ENCODE measurements around the gene SIDT1. TPM values are rescaled to one million over a fixed set of nuclear protein-coding genes. Genes with fewer than 3 reads are reported as not detected.
A peak's percentile ranks its signal among the peaks of the same experiment; 100 is the strongest.

SIDT1 gene
- total RNA-seq, 1 experiment from 2014 or later: 0.22 TPM

DNA sequence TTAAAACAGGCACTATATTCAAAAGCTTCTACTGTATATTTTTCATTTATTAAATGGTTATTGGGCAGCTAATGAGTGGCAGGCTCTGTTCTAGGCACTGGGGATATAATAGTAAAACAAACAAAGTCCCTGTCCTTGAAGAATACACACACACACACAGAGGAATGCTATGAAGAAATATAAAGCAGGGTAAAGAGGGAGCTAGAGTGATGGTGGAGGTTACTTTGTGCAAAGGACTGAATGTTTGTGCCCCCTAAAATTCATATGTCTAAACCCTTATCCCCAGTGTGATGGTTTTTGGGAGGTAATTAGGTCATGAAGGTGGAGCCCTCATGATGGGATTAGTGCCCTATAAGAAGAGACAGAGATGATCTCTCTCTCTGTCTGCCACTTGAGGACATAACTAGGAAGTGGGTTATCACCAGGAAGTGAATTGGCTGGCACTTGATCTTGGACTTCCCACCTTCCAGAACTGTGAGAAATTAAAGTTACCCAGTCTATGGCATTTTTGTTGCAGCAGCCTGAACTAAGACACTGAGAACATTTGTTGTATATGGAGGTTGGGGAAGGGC is 132.3 kb downstream of the SIDT1 start (continued):
- TF ChIP-seq, protein P1, sequence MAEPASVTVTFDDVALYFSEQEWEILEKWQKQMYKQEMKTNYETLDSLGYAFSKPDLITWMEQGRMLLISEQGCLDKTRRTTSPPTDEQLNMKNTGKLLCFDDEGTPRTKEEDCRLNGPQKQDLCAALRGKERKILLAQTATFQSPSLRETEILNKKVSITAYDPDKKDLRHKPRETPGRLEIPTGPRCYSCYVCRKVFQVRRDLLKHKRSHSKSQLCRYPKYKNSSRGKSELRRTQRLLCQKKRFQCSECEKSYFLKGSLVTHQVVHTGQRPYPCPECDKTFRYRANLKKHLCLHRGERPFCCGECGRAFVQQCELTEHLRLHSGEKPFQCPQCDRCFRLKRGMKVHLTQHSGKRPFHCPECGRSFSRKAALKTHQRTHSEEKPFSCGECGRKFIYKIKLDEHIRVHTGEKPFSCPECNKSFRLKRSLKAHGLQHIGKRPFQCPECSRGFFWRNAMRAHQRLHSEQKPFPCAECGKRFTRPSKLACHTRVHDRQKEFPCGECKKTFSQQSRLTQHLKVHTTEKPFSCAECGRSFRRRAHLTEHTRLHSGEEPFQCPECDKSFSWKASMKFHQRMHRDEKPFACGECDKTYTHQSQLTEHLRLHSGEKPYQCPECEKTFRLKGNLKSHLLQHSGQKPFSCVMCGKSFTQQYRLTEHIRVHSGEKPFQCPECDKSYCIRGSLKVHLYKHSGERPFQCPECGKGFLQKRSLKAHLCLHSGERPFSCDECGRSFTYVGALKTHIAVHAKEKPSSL (CRISPR knock-in tag; conservative IDR thresholded peaks at IDR 0.05): no peak
- TF ChIP-seq NFE2L1 (CRISPR knock-in tag; IDR thresholded peaks at IDR 0.05) (no peak), ZNF232 (CRISPR knock-in tag; IDR thresholded peaks at IDR 0.05) (no peak)
- TF ChIP-seq, protein P2, sequence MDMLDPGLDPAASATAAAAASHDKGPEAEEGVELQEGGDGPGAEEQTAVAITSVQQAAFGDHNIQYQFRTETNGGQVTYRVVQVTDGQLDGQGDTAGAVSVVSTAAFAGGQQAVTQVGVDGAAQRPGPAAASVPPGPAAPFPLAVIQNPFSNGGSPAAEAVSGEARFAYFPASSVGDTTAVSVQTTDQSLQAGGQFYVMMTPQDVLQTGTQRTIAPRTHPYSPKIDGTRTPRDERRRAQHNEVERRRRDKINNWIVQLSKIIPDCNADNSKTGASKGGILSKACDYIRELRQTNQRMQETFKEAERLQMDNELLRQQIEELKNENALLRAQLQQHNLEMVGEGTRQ (CRISPR knock-in tag; IDR thresholded peaks at IDR 0.05): no peak

DNA sequence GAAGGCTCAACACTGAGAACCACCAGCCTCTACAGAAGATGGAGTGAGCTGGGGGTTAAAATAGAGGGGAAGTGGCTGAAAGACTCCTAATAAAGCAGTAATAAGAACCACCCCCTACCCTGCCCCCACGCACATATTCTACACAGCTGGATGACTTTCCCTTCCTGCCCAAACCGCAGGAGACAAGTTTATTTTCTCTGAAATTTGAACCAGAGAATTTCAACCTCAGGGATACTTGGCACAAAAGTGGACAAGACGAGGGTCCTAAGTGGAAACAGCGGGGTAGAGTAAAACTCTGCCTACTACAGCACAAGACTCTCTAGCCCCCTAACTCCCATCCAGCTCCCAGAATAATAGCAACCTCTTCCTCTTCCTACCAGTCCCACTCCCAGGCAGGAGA is 135.7 kb downstream of the SIDT1 start:
- ATAC-seq (peak; percentile 44; the same call in 1 of the 2 replicates), DNase-seq (ENCODE audit: low spot score) (no peak)
- no peaks in the 10 kb centered on the region for H3K9me3 Mint-ChIP-seq
- H3K27me3 Mint-ChIP-seq (ENCODE audit: low read depth): no peaks in the 10 kb centered on the region
- TF ChIP-seq RORB (CRISPR knock-in tag; IDR thresholded peaks at IDR 0.05): no peak
- TF ChIP-seq ZNF232 (CRISPR knock-in tag; IDR thresholded peaks at IDR 0.05): no peak
- no peak for TF ChIP-seq ETV6 (CRISPR knock-in tag; IDR thresholded peaks at IDR 0.05)
- TF ChIP-seq ZNF671 (CRISPR knock-in tag; IDR thresholded peaks at IDR 0.05): no peak
- no peak for TF ChIP-seq SOX15 (CRISPR knock-in tag; IDR thresholded peaks at IDR 0.05)
- TF ChIP-seq, protein P3, sequence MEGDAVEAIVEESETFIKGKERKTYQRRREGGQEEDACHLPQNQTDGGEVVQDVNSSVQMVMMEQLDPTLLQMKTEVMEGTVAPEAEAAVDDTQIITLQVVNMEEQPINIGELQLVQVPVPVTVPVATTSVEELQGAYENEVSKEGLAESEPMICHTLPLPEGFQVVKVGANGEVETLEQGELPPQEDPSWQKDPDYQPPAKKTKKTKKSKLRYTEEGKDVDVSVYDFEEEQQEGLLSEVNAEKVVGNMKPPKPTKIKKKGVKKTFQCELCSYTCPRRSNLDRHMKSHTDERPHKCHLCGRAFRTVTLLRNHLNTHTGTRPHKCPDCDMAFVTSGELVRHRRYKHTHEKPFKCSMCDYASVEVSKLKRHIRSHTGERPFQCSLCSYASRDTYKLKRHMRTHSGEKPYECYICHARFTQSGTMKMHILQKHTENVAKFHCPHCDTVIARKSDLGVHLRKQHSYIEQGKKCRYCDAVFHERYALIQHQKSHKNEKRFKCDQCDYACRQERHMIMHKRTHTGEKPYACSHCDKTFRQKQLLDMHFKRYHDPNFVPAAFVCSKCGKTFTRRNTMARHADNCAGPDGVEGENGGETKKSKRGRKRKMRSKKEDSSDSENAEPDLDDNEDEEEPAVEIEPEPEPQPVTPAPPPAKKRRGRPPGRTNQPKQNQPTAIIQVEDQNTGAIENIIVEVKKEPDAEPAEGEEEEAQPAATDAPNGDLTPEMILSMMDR (IDR thresholded peaks at IDR 0.05): no peak
- no peak for TF ChIP-seq CREB1 (CRISPR knock-in tag; IDR thresholded peaks at IDR 0.05)
- TF ChIP-seq SMAD4 (CRISPR knock-in tag; IDR thresholded peaks at IDR 0.05): no peak
- TF ChIP-seq EMX1 (CRISPR knock-in tag; IDR thresholded peaks at IDR 0.05): no peak
- no peak for TF ChIP-seq ZNF138 (CRISPR knock-in tag; conservative IDR thresholded peaks at IDR 0.05)
- TF ChIP-seq AR (CRISPR knock-in tag; IDR thresholded peaks at IDR 0.05): no peak
- no peak for TF ChIP-seq MXD4 (CRISPR knock-in tag; IDR thresholded peaks at IDR 0.05; ENCODE audit: borderline replicate concordance)
- no peak for TF ChIP-seq FOXK1 (CRISPR knock-in tag; IDR thresholded peaks at IDR 0.05)
- TF ChIP-seq, protein P4, sequence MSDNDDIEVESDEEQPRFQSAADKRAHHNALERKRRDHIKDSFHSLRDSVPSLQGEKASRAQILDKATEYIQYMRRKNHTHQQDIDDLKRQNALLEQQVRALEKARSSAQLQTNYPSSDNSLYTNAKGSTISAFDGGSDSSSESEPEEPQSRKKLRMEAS (CRISPR knock-in tag; IDR thresholded peaks at IDR 0.05): no peak
- no peak for TF ChIP-seq ELF4 (CRISPR knock-in tag; IDR thresholded peaks at IDR 0.05; ENCODE audit: low read depth)
- TF ChIP-seq ZNF121 (CRISPR knock-in tag; IDR thresholded peaks at IDR 0.05): no peak
- ChIA-PET CTCF (interaction anchor here (1.1 kb wide), 1 partner anchor 32 kb away, joined by 3 read pairs; no protein-coding TSS in a partner anchor), POLR2A (no interaction called here)
- no peak overlapping the region for H3K4me3 Mint-ChIP-seq
- no peaks in the 10 kb centered on the region for H3K36me3 Mint-ChIP-seq
- H3K27ac Mint-ChIP-seq: no peak overlapping the region
- H3K4me1 Mint-ChIP-seq: peaks cover 17% of the 10 kb centered on the region
